ENCODE data around the gene DENND1A.
"Not testable (repeated sequence)": the region's sequence is repeated elsewhere in the genome, so short reads cannot be mapped to it uniquely, and the experiment has no call there.

DENND1A gene

GRCh38 chr9:123929870-123930831, at the start of gene DENND1A:
Gene DENND1A (minus strand): TSS chr9:123930126. CDS start chr9:123929905, 221 bp downstream.
- DNase-seq, result peak; percentile 41

- no peak for DNase-seq
Observed at GRCh38 chr9:123978981-123979380, 49.1 kb upstream of the DENND1A start.

GRCh38 chr9:123976579-123976978, 46.7 kb upstream of the DENND1A start:
- not testable (repeated sequence) for DNase-seq

GRCh38 chr9:123975871-123976270, 45.9 kb upstream of the DENND1A start:
- DNase-seq, result no peak

GRCh38 chr9:123974471-123974870, 44.5 kb upstream of the DENND1A start:
- DNase-seq, result no peak

GRCh38 chr9:123973590-123974223, 43.8 kb upstream of the DENND1A start:
- no peak for DNase-seq

- DNase-seq, result no peak
Observed at GRCh38 chr9:123972618-123973017, 42.7 kb upstream of the DENND1A start.

- DNase-seq, result no peak
Observed at GRCh38 chr9:123967323-123967722, 37.4 kb upstream of the DENND1A start.

- DNase-seq, result no peak
Observed at GRCh38 chr9:123965801-123966686, 36.1 kb upstream of the DENND1A start.

- no peak for DNase-seq
Observed at GRCh38 chr9:123964761-123965160, 34.8 kb upstream of the DENND1A start.

GRCh38 chr9:123960965-123961364, 31.0 kb upstream of the DENND1A start:
- DNase-seq, result no peak

- no peak for DNase-seq
Observed at GRCh38 chr9:123960366-123960765, 30.4 kb upstream of the DENND1A start.

- DNase-seq, result no peak
Observed at GRCh38 chr9:123959787-123960186, 29.9 kb upstream of the DENND1A start.

- DNase-seq, result no peak
Observed at GRCh38 chr9:123957731-123958130, 27.8 kb upstream of the DENND1A start.

- no peak for DNase-seq
Observed at GRCh38 chr9:123957168-123957721, 27.3 kb upstream of the DENND1A start.

GRCh38 chr9:123955637-123956036, 25.7 kb upstream of the DENND1A start:
- DNase-seq, result no peak

- DNase-seq, result no peak
Observed at GRCh38 chr9:123954518-123955280, 24.8 kb upstream of the DENND1A start.

GRCh38 chr9:123952641-123953495, 22.9 kb upstream of the DENND1A start:
- no peak for DNase-seq

- no peak for DNase-seq
Observed at GRCh38 chr9:123948286-123948685, 18.4 kb upstream of the DENND1A start.

- DNase-seq, result no peak
Observed at GRCh38 chr9:123947326-123947725, 17.4 kb upstream of the DENND1A start.
